ENCODE data around the gene ERG.

Gene ERG

GRCh38 chr21:38389896-38390295 lies 108.4 kb downstream of the ERG start:
- no peak for DNase-seq (ENCODE audit: low spot score)

- no peak for DNase-seq (ENCODE audit: low spot score)
These were observed 109.0 kb downstream of the ERG start for GRCh38 chr21:38389354-38389676.

DNA sequence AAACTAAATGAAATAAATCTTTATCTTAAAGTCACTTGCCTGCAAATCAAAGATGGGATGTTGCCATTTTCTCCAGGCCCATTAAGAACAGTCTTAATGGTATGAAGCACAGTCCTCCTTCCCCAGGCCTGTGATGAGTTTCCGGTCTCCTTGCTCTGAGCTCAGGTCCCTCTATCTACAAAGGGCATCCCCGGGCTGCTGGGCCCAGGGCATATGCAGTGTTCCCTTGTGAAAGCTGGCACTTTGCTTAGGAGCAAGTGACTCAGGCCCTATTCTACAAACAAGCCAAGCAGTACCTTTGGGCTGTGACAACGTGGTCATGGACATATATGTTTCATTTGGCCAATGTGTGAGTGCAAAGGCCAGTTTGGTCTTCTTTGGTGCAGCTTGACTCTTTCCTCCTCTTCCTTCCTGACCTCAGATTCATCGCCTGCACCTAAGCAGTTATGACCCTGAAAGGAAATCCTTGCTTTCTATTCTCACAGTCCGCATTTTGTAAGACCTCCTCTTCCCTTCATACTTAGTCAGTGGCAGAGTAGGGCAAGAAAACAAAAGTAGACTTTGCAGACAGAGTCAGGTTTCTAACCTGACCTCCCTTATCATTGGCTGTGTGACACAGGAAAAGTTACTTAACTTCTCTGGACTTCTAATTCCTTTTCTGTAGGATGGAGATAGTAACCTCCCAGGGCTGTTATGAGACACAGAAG lies 109.5 kb downstream of the ERG start:
- no peak for DNase-seq (ENCODE audit: low spot score)

GRCh38 chr21:38388203-38388602 lies 110.1 kb downstream of the ERG start:
- no peak for DNase-seq (ENCODE audit: low spot score)

DNA sequence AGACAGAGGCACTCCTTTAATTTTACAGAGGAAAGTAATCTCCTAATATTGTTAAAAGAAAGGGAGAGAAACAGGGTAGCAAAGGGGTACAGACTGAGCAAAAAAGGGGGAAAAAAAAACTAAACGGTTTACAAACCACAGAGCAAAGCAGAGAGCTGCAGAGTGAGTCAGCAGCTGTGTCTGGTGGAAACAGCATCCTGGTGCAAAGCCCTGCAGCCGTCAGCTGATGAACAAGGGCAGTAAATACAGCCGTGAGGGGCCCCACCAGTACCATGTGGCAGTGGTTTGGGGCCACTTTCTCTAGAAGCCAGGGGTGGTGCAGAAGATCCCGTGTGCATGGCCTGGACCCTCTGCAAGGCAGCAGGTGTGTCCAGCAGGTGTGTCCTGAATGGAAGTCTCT lies 111.3 kb downstream of the ERG start:
- DNase-seq (ENCODE audit: low spot score) = no peak

GRCh38 chr21:38385427-38386175 lies 112.7 kb downstream of the ERG start:
- no peak for DNase-seq (ENCODE audit: low spot score)

DNA sequence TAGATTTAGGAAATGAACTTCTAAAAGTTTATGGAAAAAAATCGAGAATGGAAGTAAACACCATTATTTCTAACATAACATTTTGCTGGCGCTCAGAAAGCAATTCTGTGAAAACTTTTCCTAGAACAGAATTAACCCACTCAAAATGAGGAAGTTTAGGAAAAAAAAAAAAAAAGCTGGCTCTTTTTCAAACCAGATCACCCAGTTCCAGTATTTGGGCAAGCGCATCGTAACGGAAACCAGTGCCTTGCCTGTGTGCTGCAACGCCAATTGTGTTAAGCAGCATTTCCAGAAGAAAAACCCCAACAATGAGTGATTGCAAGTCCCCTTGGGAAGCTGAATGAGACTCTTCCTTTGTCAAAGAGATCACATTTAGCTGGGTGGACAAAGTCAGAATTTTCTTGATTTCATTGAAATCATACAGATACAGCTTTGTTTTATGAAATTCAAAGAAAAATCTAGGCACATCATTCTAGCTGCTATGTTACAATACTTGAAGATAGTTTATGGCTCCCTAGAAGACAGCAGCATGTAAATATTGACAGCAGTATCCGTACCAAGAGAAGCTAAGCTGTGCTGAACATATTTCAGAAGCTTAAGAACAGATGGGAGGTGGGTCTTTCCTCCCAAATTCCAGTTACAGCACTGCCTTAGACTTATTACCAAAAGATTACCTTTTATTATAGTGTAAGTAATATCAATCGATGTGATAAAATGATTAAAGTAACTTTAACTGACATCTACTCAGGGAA lies 113.4 kb downstream of the ERG start:
- no peak for DNase-seq (ENCODE audit: low spot score)

- DNase-seq (ENCODE audit: low spot score) = no peak
These were observed 114.1 kb downstream of the ERG start for GRCh38 chr21:38384238-38384560.

DNA sequence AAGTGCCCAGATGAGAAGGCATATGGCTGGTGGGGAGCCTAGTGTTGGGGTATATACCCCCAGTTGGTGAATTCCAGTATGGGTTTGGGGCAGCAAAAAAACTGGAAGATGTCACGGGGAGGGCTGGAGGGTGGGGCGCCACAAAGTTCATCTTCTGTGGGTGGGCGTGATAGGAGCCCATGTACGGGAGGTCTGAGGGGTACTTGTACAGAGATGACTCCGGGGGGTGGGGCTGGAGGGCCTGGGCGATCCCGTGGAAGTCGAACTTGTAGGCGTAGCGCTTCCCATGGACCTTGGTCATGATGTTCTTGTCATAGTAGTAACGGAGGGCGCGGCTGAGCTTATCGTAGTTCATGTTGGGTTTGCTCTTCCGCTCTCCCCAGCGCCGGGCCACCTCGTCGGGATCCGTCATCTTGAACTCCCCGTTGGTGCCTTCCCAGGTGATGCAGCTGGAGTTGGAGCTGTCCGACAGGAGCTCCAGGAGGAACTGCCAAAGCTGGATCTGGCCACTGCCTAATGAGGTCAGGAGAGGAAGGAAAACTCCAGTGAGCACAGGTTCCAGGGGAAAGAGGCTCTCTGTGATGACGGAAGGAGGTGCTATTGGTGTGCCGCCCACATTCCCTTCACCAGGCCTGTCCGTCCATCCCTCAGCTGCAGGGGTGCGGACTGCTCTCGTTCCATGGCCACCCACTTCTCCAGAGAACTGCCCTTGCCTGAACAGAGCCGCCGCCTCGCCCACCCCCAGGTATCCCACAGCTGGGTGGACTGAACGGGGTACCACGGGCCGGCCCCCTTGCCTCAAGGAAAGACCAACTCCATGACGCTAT lies 114.7 kb downstream of the ERG start:
- DNase-seq (ENCODE audit: low spot score) = no peak

DNA sequence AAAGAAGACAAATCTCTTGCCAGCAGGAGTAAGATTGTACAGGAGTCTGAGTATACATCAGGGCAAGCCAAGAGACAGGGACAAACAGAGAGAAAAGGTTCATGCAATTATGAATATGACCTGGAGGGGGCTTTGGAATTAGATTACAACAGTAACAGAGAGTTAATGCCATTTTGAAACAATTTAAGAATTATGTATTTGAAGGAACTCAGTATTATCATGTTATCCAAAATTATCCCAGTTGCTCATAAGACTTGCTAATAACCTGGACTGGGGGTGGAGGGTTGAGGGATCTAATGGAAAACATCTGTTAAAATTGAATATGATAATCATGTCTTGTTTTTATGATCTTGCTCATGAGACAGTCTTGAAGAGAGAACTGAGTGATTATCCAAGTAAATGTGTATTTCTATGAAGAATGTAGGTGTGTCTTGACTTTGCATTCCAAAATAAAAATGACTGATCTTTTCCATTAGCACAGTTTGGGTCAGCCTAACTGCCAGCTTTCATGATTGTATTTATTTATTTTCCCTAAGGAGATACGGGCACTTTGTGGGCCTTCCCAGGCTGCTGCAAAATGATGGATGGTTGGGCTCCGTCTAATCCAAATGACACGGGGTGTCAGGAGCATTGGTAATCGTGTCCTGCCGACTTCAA lies 117.7 kb downstream of the ERG start:
- DNase-seq (ENCODE audit: low spot score) = no peak

GRCh38 chr21:38379147-38379546 lies 119.1 kb downstream of the ERG start:
- no peak for DNase-seq (ENCODE audit: low spot score)

GRCh38 chr21:38377165-38378088 lies 120.8 kb downstream of the ERG start:
- peak; percentile 21 for DNase-seq (ENCODE audit: low spot score)

DNA sequence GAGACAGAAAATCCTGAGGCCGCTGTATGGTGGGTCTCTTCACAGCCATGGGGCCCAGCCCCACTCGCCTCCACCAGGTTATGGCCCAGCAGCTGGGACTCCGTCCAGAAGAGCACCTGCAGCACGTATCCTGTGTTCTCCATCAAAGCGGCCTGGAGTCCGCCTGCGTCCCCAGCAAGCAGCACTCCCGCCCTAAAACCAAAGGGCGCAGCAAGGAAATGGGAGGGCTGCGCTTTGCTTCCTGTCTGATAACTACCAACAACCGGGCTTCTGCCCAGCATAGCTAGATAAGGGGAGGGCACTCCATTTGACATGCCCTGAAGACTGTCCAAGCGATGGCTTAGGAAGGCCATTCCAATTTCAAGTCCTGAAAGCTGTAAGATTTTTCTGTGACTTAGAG lies 121.6 kb downstream of the ERG start:
- no peak for DNase-seq (ENCODE audit: low spot score)

- DNase-seq (ENCODE audit: low spot score) = no peak
These were observed 122.0 kb downstream of the ERG start for GRCh38 chr21:38376235-38376634.

GRCh38 chr21:38367646-38368045 lies 130.6 kb downstream of the ERG start:
- no peak for DNase-seq (ENCODE audit: low spot score)

- DNase-seq (ENCODE audit: low spot score) = no peak
These were observed 132.8 kb downstream of the ERG start for GRCh38 chr21:38365521-38365920.

DNA sequence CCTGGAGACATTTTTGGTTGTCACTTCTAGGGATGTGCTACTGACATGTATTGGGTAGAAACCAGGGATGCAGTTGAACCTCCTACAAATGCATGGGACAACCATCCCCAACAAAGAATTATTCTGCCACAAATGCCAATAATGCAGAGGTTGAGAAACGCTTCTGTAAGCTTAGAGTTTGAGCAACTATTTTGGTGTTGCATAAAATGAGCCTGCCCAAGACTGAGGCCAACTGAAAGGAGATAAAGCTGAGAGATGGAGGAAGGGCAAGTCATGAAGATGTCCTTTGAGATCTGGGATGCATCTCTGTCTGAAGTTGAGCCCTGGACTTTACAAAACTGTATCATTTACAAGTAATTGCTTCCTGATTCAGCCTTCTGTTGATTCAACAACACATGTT lies 134.6 kb downstream of the ERG start:
- no peak for DNase-seq (ENCODE audit: low spot score)

DNA sequence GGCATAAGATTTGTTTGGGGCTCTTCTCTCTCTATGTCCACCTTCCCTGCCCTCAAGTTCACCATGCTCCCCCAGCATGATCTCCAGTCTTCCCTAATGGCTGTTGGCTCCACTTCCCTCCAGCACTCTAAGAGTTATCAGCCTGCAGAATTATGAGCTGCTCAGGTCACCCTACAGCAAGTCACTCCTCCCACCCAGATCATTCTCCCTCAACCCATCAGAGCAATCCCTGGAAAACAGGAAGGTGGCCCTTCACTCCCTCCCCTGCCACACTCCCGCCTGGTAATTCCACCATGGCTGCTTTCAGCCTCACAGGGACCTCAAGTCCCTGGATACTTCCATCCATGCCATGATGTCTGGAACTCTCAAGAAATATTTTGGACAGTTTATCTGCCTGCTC lies 137.0 kb downstream of the ERG start:
- DNase-seq (ENCODE audit: low spot score) = no peak

DNA sequence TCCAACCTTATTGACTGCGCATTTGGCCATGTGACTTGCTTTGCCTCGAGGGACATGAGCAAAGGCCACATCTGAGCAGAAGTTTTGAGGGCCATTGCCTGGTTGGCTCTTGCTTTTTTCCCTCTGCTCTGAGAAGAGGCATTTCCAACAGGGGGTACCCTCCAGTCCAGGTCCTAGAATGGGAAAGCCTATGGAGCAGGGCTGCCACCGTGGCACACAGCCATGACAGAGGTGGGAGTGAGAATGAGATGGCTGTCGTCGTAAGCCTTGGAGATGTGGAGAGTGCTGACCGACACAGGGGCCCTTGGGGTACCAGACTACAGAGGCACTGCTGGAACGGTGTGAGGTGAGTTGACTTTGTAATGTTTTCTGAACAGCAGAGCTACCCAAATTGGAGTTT lies 138.4 kb downstream of the ERG start:
- no peak for DNase-seq (ENCODE audit: low spot score)

- DNase-seq (ENCODE audit: low spot score) = no peak
These were observed 139.2 kb downstream of the ERG start for GRCh38 chr21:38359090-38359489.

GRCh38 chr21:38358666-38359065 lies 139.6 kb downstream of the ERG start:
- no peak for DNase-seq (ENCODE audit: low spot score)
